Neural progenitor cell (in vitro differentiated cells): ENCODE results near the gene PSMD2.

Experiments
- CTCF ChIP-seq: fragments of 200-600 bp; sonication (generic); IDR thresholded peaks from 2 replicates; pipeline ENCODE4 v1.5.1; 2017; ENCODE audit warnings: antibody characterized with exemption, mild to moderate bottlenecking
- EZH2phosphoT487 ChIP-seq: fragments of 200-600 bp; sonication (generic); IDR thresholded peaks from 2 replicates; pipeline ENCODE4 v1.6.1; 2017; ENCODE audit warnings: antibody characterized with exemption

GRCh38 chr3:184259396-184259877, 39.6 kb upstream of the PSMD2 start:
- TF ChIP-seq CTCF (no peak), EZH2phosphoT487 (no peak)
